Left lung (tissue), 10 donors: ENCODE results near the gene PRR5. TPM values are rescaled to one million over a fixed set of nuclear protein-coding genes. Genes with fewer than 3 reads are reported as not detected.

Experiments used
- ATAC-seq: fragments of 200-7000 bp; cut with Tn5 transposase; one replicate; pipeline ENCODE4 v1.9.1; 2020; ENCODE audit warnings: moderate library complexity
- DNase-seq, 4 donors: peaks; one replicate each; pipeline ENCODE4 v3.0.0-alpha.2; 2013 to 2020
- H3K27ac ChIP-seq, 2 donors: fragments of 200-600 bp; sonication (generic) in 1 of 2; one replicate each; pipeline versions ENCODE4 v1.5.0 to v1.8.0; 2020 to 2021
- H3K27me3 ChIP-seq, 2 donors: fragments of 200-600 bp; sonication (generic) in 1 of 2; one replicate each; pipeline versions ENCODE4 v1.5.0 to v1.8.0; 2020 to 2021
- H3K36me3 ChIP-seq, 2 donors: fragments of 200-600 bp; sonication (generic) in 1 of 2; one replicate each; pipeline versions ENCODE4 v1.5.0 to v1.8.0; 2020 to 2021
- H3K4me1 ChIP-seq, 2 donors: fragments of 200-600 bp; one replicate each; pipeline ENCODE4 v1.8.0; 2021
- H3K4me3 ChIP-seq, 2 donors: fragments of 200-600 bp; sonication (generic) in 1 of 2; one replicate each; pipeline versions ENCODE4 v1.5.0 to v1.8.0; 2020 to 2021; ENCODE audit warnings: mild to moderate bottlenecking in 1 of 2
- H3K9me3 ChIP-seq, 2 donors: fragments of 200-600 bp; sonication (generic) in 1 of 2; one replicate each; pipeline versions ENCODE4 v1.5.0 to v1.8.0; 2020 to 2021
- CTCF ChIP-seq, 2 donors: fragments of 200-600 bp; sonication (generic) in 1 of 2; IDR thresholded peaks; one replicate each; pipeline versions ENCODE4 v1.5.0 to v1.8.0; 2021; ENCODE audit warnings: antibody characterized with exemption in 2 of 2
- intact Hi-C, 2 donors: fragments of 100-400 bp; cut with DNase I; formaldehyde crosslinking; loops; one replicate each; pipeline versions ENCODE4 v1.11.2 to v1.14.2; 2022
- polyA plus RNA-seq, 6 donors: library from polyadenylated mRNA; unstranded; fragments of 120-200 nt; gene quantifications; one replicate each; pipeline ENCODE4 v1.2.1, GENCODE V29; 2013; ENCODE audit not compliant: insufficient read length in 6 of 6
- total RNA-seq, 2 donors: library from RNA; stranded (reverse); fragmentation: NEBNext Ultra II Directional; extraction: Animal tissue kit (Norgen Biotek cat#: 25700); gene quantifications; one replicate each; pipeline ENCODE4 v1.2.1, GENCODE V29; 2021
- donor health status: DM: no; HTN: yes; CAD: no.
- donor health status: DM: no; HTN: no; CAD: no.

The PRR5 gene
- total and polyA plus RNA-seq, 8 donors = 7.1 to 24.6 (median 20.0) TPM

GRCh38 chr22:44733426-44734106 lies 31.6 kb downstream of the PRR5 start:
- no peak overlapping the region for H3K4me3 ChIP-seq
- ATAC-seq = no peak
- H3K4me1 ChIP-seq = peaks cover 9 to 17% of the 10 kb centered on the region in 2 donors
- no peaks in the 10 kb centered on the region for H3K36me3 ChIP-seq
- peak in 1 of 4 donors; percentile 50 for DNase-seq
- H3K27ac ChIP-seq = no peak overlapping the region
- H3K27me3 ChIP-seq = peaks cover 0 to 26% of the 10 kb centered on the region in 2 donors
- intact Hi-C loops = no loop called here
- H3K9me3 ChIP-seq = no peaks in the 10 kb centered on the region
- TF ChIP-seq CTCF (IDR thresholded peaks at IDR 0.05) = no peak

GRCh38 chr22:44734278-44734677 lies 32.3 kb downstream of the PRR5 start:
- no peak overlapping the region for H3K27ac ChIP-seq
- H3K9me3 ChIP-seq = no peaks in the 10 kb centered on the region
- H3K4me1 ChIP-seq = peaks cover 3 to 10% of the 10 kb centered on the region in 2 donors
- peaks cover 0 to 33% of the 10 kb centered on the region in 2 donors for H3K27me3 ChIP-seq
- no peak overlapping the region for H3K4me3 ChIP-seq
- intact Hi-C loops = no loop called here
- H3K36me3 ChIP-seq = no peaks in the 10 kb centered on the region
- no peak for ATAC-seq
- TF ChIP-seq CTCF (IDR thresholded peaks at IDR 0.05) = no peak
- DNase-seq = no peak

GRCh38 chr22:44734801-44735517 lies 33.0 kb downstream of the PRR5 start:
- Histone ChIP-seq H3K36me3 (no peaks in the 10 kb centered on the region), H3K27ac (no peak overlapping the region), H3K9me3 (no peaks in the 10 kb centered on the region), H3K4me3 (no peak overlapping the region), H3K27me3 (peaks cover 0 to 40% of the 10 kb centered on the region in 2 donors), H3K4me1 (peaks cover 0 to 3% of the 10 kb centered on the region in 2 donors)
- ATAC-seq = no peak
- no peak for TF ChIP-seq CTCF (IDR thresholded peaks at IDR 0.05)
- peak in 1 of 4 donors; percentile 62 for DNase-seq
- intact Hi-C loops = no loop called here

GRCh38 chr22:44735518-44736428 lies 33.8 kb downstream of the PRR5 start:
- peak in 3 of 4 donors; percentile 75 to 96 (median 75) for DNase-seq
- no peak overlapping the region for H3K4me3 ChIP-seq
- no peak overlapping the region for H3K27ac ChIP-seq
- TF ChIP-seq CTCF (IDR thresholded peaks at IDR 0.05) = peak; percentile 99
- peaks cover 0 to 41% of the 10 kb centered on the region in 2 donors for H3K27me3 ChIP-seq
- H3K36me3 ChIP-seq = no peaks in the 10 kb centered on the region
- no peaks in the 10 kb centered on the region for H3K4me1 ChIP-seq
- ATAC-seq = peak; percentile 72
- no peaks in the 10 kb centered on the region for H3K9me3 ChIP-seq
- intact Hi-C loops = loop anchor here in 1 of 2 donors (2.0 kb wide), 1 partner anchor 39 kb away; no protein-coding TSS in a partner anchor
